ENCODE data around the gene SMAD4.
"Not testable (repeated sequence)": the region's sequence is repeated elsewhere in the genome, so short reads cannot be mapped to it uniquely, and the experiment has no call there.

SMAD4 gene

GRCh38 chr18:51070545-51070944, 40.5 kb downstream of the SMAD4 start:
- no peak for DNase-seq (ENCODE audit: low spot score)

- DNase-seq (ENCODE audit: low spot score) = no peak
These were observed 42.7 kb downstream of the SMAD4 start for GRCh38 chr18:51072586-51073313.

GRCh38 chr18:51074605-51075004, 44.6 kb downstream of the SMAD4 start:
- peak; percentile 10 for DNase-seq (ENCODE audit: low spot score)

GRCh38 chr18:51076503-51076902, 46.5 kb downstream of the SMAD4 start:
- DNase-seq (ENCODE audit: low spot score) = no peak

GRCh38 chr18:51077217-51077616, 47.2 kb downstream of the SMAD4 start:
- DNase-seq (ENCODE audit: low spot score) = no peak

GRCh38 chr18:51078026-51078425, 48.0 kb downstream of the SMAD4 start:
- DNase-seq (ENCODE audit: low spot score) = no peak

GRCh38 chr18:51082571-51083267, 52.7 kb downstream of the SMAD4 start:
- no peak for DNase-seq (ENCODE audit: low spot score)

GRCh38 chr18:51083398-51083797, 53.4 kb downstream of the SMAD4 start:
- no peak for DNase-seq (ENCODE audit: low spot score)

- no peak for DNase-seq (ENCODE audit: low spot score)
These were observed 58.4 kb downstream of the SMAD4 start for GRCh38 chr18:51088410-51088809.

GRCh38 chr18:51089691-51090090, 59.7 kb downstream of the SMAD4 start:
- DNase-seq (ENCODE audit: low spot score) = no peak

- DNase-seq (ENCODE audit: low spot score) = no peak
These were observed 61.3 kb downstream of the SMAD4 start for GRCh38 chr18:51091270-51091669.

GRCh38 chr18:51092117-51092516, 62.1 kb downstream of the SMAD4 start:
- DNase-seq (ENCODE audit: low spot score) = no peak

GRCh38 chr18:51092967-51093366, 63.0 kb downstream of the SMAD4 start:
- not testable (repeated sequence) for DNase-seq (ENCODE audit: low spot score)

- no peak for DNase-seq (ENCODE audit: low spot score)
These were observed 67.2 kb downstream of the SMAD4 start for GRCh38 chr18:51097021-51097822.

GRCh38 chr18:51098082-51098481, 68.1 kb downstream of the SMAD4 start:
- DNase-seq (ENCODE audit: low spot score) = no peak

GRCh38 chr18:51098513-51098912, 68.5 kb downstream of the SMAD4 start:
- no peak for DNase-seq (ENCODE audit: low spot score)

- no peak for DNase-seq (ENCODE audit: low spot score)
These were observed 70.5 kb downstream of the SMAD4 start for GRCh38 chr18:51100385-51101120.

- no peak for DNase-seq (ENCODE audit: low spot score)
These were observed 77.1 kb downstream of the SMAD4 start for GRCh38 chr18:51107082-51107481.

- DNase-seq (ENCODE audit: low spot score) = no peak
These were observed 77.7 kb downstream of the SMAD4 start for GRCh38 chr18:51107598-51108305.

- DNase-seq (ENCODE audit: low spot score) = no peak
These were observed 78.3 kb downstream of the SMAD4 start for GRCh38 chr18:51108330-51108729.

- peak; percentile 59 for DNase-seq (ENCODE audit: low spot score)
These were observed 80.2 kb downstream of the SMAD4 start for GRCh38 chr18:51110073-51110797.

Data from Ammon's horn (tissue), 1 donor.